Tibial nerve (tissue), 4 donors: Measurements from ENCODE around the gene MAGEB6. TPM values are rescaled to one million over a fixed set of nuclear protein-coding genes. Genes with fewer than 3 reads are reported as not detected.
"Not testable (repeated sequence)": the region's sequence is repeated elsewhere in the genome, so short reads cannot be mapped to it uniquely, and the experiment has no call there.

ENCODE experiments used
- DNase-seq, 2 donors: peaks; one replicate each; pipeline ENCODE4 v3.0.0-alpha.2; 2019; ENCODE audit warnings: low spot score in 2 of 2
- H3K27ac ChIP-seq, 4 donors: fragments of 200-600 bp; sonication (generic) in 3 of 4; one replicate each; pipeline ENCODE4 v1.5.1; 2017 to 2019; ENCODE audit warnings: mild to moderate bottlenecking in 1 of 4
- H3K27me3 ChIP-seq, 2 donors: fragments of 200-600 bp; sonication (generic) in 1 of 2; one replicate each; pipeline versions ENCODE4 v1.5.1 to v1.6.0; 2017 to 2019
- H3K36me3 ChIP-seq, 3 donors: fragments of 200-600 bp; sonication (generic); one replicate each; pipeline ENCODE4 v1.5.1; 2018 to 2019
- H3K4me1 ChIP-seq, 4 donors: fragments of 200-600 bp; sonication (generic) in 3 of 4; one replicate each; pipeline ENCODE4 v1.5.1; 2017 to 2019
- H3K4me3 ChIP-seq, 4 donors: fragments of 200-600 bp; sonication (generic) in 3 of 4; one replicate each; pipeline ENCODE4 v1.5.1; 2017 to 2019; ENCODE audit warnings: mild to moderate bottlenecking in 1 of 4, moderate library complexity in 1 of 4
- H3K9me3 ChIP-seq, 4 donors: fragments of 200-600 bp; sonication (generic) in 3 of 4; one replicate each; pipeline ENCODE4 v1.5.1; 2017 to 2019
- EP300 ChIP-seq, 2 donors: sonication (generic); formaldehyde crosslinking; IDR thresholded peaks; one replicate each; pipeline ENCODE4 v1.6.1; 2017; ENCODE audit warnings: antibody characterized with exemption in 2 of 2, mild to moderate bottlenecking in 1 of 2
- POLR2A ChIP-seq, 2 donors: fragments of 450-650 bp; IDR thresholded peaks; one replicate each; pipeline ENCODE4 v1.6.1; 2017; ENCODE audit warnings: antibody characterized with exemption in 2 of 2, mild to moderate bottlenecking in 2 of 2, moderate library complexity in 2 of 2
- WGBS, 2 donors: methylation state at CpG; one replicate each; pipeline ENCODE4 v1.1.5; 2018; 5-methylcytosine and 5-hydroxymethylcytosine counted together
- total RNA-seq, 4 donors: library from RNA; depleted of rRNA; stranded (reverse); fragments of >200 nt; gene quantifications; one replicate each; pipeline ENCODE4 v1.1.0, GENCODE V29; 2016
- TF ChIP-seq, protein P1 (sequence below), 5 experiments: fragments of 200-600 bp in 3 of 5; fragments of 450-650 bp in 2 of 5; sonication (generic) in 3 of 5; IDR thresholded peaks; one replicate each; pipeline ENCODE4 v1.5.1; 2016 to 2019; ENCODE audit warnings: antibody characterized with exemption in 5 of 5, mild to moderate bottlenecking in 3 of 5, moderate library complexity in 2 of 5

Gene MAGEB6
- total RNA-seq: not detected

DNA sequence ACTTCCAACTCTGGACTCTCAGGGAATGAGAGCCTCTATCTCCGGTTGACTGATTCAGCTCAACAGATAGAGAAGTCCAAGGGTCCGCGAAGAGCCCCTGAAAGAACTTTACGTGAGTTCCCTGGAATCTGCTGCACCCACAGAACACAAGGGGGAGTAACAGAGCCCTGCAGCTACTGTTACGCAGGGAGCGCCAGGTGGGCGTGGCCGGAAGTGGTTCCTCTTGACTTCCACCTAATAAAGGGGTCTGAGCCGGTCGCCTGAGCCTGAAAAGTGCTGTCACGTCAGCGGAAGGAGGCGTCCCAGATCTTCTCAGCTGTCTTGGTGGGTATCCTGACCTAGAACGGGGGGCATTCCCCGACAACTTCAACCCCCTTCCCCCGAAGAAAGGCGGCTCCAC is at the start of gene MAGEB6:
MAGEB6 (plus strand) TSS at position 237 of the 400 bp plus-strand sequence. CDS start 1,407 bp downstream, outside the sequence.
- no peak for TF ChIP-seq EP300 (IDR thresholded peaks at IDR 0.05)
- TF ChIP-seq, protein P1, sequence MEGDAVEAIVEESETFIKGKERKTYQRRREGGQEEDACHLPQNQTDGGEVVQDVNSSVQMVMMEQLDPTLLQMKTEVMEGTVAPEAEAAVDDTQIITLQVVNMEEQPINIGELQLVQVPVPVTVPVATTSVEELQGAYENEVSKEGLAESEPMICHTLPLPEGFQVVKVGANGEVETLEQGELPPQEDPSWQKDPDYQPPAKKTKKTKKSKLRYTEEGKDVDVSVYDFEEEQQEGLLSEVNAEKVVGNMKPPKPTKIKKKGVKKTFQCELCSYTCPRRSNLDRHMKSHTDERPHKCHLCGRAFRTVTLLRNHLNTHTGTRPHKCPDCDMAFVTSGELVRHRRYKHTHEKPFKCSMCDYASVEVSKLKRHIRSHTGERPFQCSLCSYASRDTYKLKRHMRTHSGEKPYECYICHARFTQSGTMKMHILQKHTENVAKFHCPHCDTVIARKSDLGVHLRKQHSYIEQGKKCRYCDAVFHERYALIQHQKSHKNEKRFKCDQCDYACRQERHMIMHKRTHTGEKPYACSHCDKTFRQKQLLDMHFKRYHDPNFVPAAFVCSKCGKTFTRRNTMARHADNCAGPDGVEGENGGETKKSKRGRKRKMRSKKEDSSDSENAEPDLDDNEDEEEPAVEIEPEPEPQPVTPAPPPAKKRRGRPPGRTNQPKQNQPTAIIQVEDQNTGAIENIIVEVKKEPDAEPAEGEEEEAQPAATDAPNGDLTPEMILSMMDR (IDR thresholded peaks at IDR 0.05): no peak
- TF ChIP-seq POLR2A (IDR thresholded peaks at IDR 0.05): no peak
- no peak within 1 kb of the TSS for H3K4me3 ChIP-seq
- whole genome bisulfite sequencing, 2 donors: 86% methylated on average over 17 of the region's 17 CpGs; no CpG with 5 or more reads in 1 of the 2 donors
- no peaks in the 10 kb centered on the region for H3K36me3 ChIP-seq
- DNase-seq: no peak
- no peak within 1 kb of the TSS for H3K27ac ChIP-seq
- H3K27me3 ChIP-seq: no peaks in the 10 kb centered on the region
- no peaks in the 10 kb centered on the region for H3K9me3 ChIP-seq
- H3K4me1 ChIP-seq: no peaks in the 10 kb centered on the region

DNA sequence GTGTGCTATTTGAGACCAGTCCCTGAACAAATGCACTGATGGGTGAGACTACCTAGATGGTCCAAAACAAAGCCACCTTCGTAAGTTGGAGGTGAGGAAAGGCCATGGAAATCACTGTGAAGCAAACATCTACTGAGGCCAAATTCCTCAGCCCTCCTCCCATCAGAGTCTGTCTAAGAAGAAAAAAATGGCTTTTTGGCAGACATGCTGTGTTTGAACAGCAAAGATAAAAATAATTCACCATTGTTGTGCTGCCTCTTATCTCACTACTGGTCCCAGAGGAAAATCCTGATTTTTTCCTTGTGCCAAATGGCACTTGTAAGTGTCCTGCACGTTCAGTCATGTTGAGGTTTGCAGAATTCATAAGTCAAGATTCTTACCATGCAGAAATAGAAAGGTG is 46.2 kb upstream of the MAGEB6 start:
- H3K36me3 ChIP-seq: no peaks in the 10 kb centered on the region
- TF ChIP-seq, protein P1 (IDR thresholded peaks at IDR 0.05): no peak
- TF ChIP-seq EP300 (IDR thresholded peaks at IDR 0.05): no peak
- TF ChIP-seq POLR2A (IDR thresholded peaks at IDR 0.05): no peak
- H3K9me3 ChIP-seq: no peaks in the 10 kb centered on the region
- no peak overlapping the region for H3K4me3 ChIP-seq
- H3K4me1 ChIP-seq: no peaks in the 10 kb centered on the region
- no peak for DNase-seq
- WGBS, 2 donors: 14 to 21% methylated on average over 2 of the region's 2 CpGs
- H3K27ac ChIP-seq: no peak overlapping the region
- no peaks in the 10 kb centered on the region for H3K27me3 ChIP-seq

GRCh38 chrX:26160301-26160700 is 31.9 kb upstream of the MAGEB6 start, which contains the start of gene MAGEB6B:
Gene MAGEB6B (plus strand): TSS chrX:26160601. CDS start chrX:26160601, 0 bp downstream.
- DNase-seq: no peak
- no peaks in the 10 kb centered on the region for H3K36me3 ChIP-seq
- no peaks in the 10 kb centered on the region for H3K4me1 ChIP-seq
- TF ChIP-seq, protein P1 (IDR thresholded peaks at IDR 0.05): no peak
- TF ChIP-seq POLR2A (IDR thresholded peaks at IDR 0.05) (no peak), EP300 (IDR thresholded peaks at IDR 0.05) (no peak)
- WGBS, 2 donors: 95 to 100% methylated on average over 1 to 10 of the region's 10 CpGs
- no peaks in the 10 kb centered on the region for H3K9me3 ChIP-seq
- H3K4me3 ChIP-seq: no peak within 1 kb of the TSS
- no peak within 1 kb of the TSS for H3K27ac ChIP-seq
- no peaks in the 10 kb centered on the region for H3K27me3 ChIP-seq

DNA sequence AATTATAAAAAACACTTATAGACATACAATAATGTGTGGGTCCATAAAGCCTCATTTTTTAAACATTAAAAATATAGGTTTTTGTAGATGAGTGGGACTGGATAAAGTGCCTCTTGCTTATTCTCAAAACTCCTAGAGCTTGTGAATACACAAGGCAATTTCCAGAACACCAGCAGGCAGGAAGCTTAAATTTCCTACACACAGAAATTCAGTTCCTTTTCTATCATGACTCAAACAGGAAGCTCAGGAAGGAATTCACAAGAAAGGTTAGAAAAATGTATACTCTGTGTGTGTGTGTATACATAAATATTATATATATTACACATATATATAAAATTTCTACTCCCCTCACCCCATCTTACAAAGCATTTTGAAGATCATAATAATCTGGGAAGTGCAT is 11.3 kb downstream of the MAGEB6 start:
- H3K36me3 ChIP-seq: no peaks in the 10 kb centered on the region
- TF ChIP-seq, protein P1 (IDR thresholded peaks at IDR 0.05): no peak
- TF ChIP-seq POLR2A (IDR thresholded peaks at IDR 0.05) (no peak), EP300 (IDR thresholded peaks at IDR 0.05) (no peak)
- DNase-seq: no peak
- H3K4me1 ChIP-seq: no peaks in the 10 kb centered on the region
- H3K27ac ChIP-seq: no peak overlapping the region
- no peaks in the 10 kb centered on the region for H3K9me3 ChIP-seq
- no peaks in the 10 kb centered on the region for H3K27me3 ChIP-seq
- H3K4me3 ChIP-seq: no peak overlapping the region

GRCh38 chrX:26204717-26205116 is 12.5 kb downstream of the MAGEB6 start:
- not testable (repeated sequence) for H3K27me3 ChIP-seq, H3K4me3 ChIP-seq, H3K36me3 ChIP-seq, DNase-seq, H3K27ac ChIP-seq, H3K4me1 ChIP-seq, H3K9me3 ChIP-seq
- 99 to 100% methylated on average over 3 to 17 of the region's 27 CpGs for WGBS, 2 donors

GRCh38 chrX:26208012-26208411 is 15.8 kb downstream of the MAGEB6 start:
- no peaks in the 10 kb centered on the region for H3K4me1 ChIP-seq
- no peak overlapping the region for H3K27ac ChIP-seq
- no peaks in the 10 kb centered on the region for H3K36me3 ChIP-seq
- H3K4me3 ChIP-seq: no peak overlapping the region
- DNase-seq: no peak
- no peaks in the 10 kb centered on the region for H3K9me3 ChIP-seq
- H3K27me3 ChIP-seq: no peaks in the 10 kb centered on the region
- 45 to 52% methylated on average over 3 of the region's 3 CpGs for WGBS, 2 donors
- TF ChIP-seq EP300 (IDR thresholded peaks at IDR 0.05): no peak
- TF ChIP-seq, protein P1 (IDR thresholded peaks at IDR 0.05): no peak
- no peak for TF ChIP-seq POLR2A (IDR thresholded peaks at IDR 0.05)
